ENCODE data around the gene ABHD14A.

GRCh38 chr3:52022323-52023100 lies 47.6 kb downstream of the ABHD14A start:
- no peak for TF ChIP-seq PCBP2 (optimal IDR thresholded peaks at IDR 0.05; ENCODE audit: low read depth, low read length, poor library complexity, severe bottlenecking)
- TF ChIP-seq EZH2 (conservative IDR thresholded peaks at IDR 0.05; ENCODE audit: low read depth, low read length): no peak
- TF ChIP-seq ZNF337 (CRISPR knock-in tag; IDR thresholded peaks at IDR 0.05; ENCODE audit: borderline replicate concordance, low read depth): no peak
- TF ChIP-seq POLR2AphosphoS5 (IDR thresholded peaks at IDR 0.05; ENCODE audit: low read depth, low read length): no peak
- TF ChIP-seq NR2F6 (IDR thresholded peaks at IDR 0.05): no peak
- no peak for TF ChIP-seq NR2F6 (CRISPR knock-in tag; IDR thresholded peaks at IDR 0.05)
- TF ChIP-seq ZNF766 (CRISPR knock-in tag; IDR thresholded peaks at IDR 0.05; ENCODE audit: borderline replicate concordance): no peak
- no peak for TF ChIP-seq SMAD1 (CRISPR knock-in tag; IDR thresholded peaks at IDR 0.05; ENCODE audit: borderline replicate concordance, low read depth)
- no peak for TF ChIP-seq ELF3 (CRISPR knock-in tag; IDR thresholded peaks at IDR 0.05)

Data from HepG2 (cell line).